Stimulated activated CD4-positive, alpha-beta T cell treated with anti-CD3 and anti-CD28 coated beads, Interleukin-12 subunit alpha, Interleukin-12 subunit beta, amount 100 ng/mL, for 24 hours (primary cell): Measurements from ENCODE around the gene APPL1.
"Not testable (repeated sequence)": the region's sequence is repeated elsewhere in the genome, so short reads cannot be mapped to it uniquely, and the experiment has no call there.

ENCODE experiments used
- DNase-seq, 2 experiments: peaks; one replicate each; pipeline ENCODE4 v3.0.0-alpha.2; 2020; ENCODE audit warnings: low read depth in 2 of 2

The APPL1 gene

DNA sequence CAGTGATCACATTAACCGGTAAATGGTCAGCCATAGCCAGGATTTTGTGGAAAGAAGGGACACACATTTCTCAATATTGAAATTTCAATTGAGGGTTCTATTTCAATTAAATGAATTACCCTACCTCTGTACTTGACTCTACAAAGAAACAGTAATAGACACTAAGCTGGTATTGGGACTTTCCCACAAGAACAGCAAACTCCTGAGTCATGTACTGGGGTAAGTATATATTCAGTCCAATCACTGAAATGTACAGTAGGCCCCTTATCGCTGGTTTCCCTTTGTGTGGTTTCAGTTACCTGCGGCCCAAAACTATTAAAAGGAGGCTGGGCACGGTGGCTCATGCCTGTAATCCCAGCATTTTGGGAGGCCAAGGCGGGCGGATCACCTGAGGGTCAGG, 47.3 kb downstream of the APPL1 start:
- no peak for DNase-seq

DNA sequence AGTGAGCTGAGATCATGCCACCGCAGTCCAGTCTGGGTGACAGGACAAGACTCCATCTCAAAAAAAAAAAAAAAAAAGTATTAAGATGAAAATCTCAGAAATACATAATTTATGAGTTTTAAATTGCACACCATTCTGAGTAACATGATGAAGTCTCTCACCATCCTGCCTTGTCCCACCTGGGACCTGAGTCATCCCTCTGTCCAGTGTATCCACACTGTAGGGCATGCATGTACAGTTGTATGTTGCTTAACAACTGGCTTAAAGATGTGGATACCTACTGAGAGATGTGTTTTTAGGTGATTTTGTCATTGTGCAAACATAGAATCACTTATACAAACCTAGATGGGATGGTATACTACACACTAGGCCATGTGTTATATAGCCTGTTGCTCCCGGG, 47.9 kb downstream of the APPL1 start:
- DNase-seq, result no peak

DNA sequence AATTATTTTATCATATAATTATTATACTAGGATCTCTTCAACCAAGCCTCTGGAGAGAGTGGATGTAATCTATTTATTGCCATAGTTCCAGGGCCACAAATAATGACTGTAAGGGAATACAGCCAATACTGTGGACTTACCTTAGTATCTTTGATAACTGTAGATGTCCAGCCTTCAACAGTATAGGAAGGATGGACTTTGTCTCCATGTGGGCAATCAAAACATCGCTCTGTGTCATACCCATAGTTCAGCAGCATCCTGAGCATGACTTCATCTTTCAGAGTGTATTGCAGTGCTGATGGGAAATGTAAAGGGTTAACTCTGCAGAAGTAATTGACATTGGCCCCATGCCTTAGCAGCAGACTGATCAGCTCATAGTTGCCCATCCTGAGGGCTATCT, 50.7 kb downstream of the APPL1 start:
- no peak for DNase-seq

DNA sequence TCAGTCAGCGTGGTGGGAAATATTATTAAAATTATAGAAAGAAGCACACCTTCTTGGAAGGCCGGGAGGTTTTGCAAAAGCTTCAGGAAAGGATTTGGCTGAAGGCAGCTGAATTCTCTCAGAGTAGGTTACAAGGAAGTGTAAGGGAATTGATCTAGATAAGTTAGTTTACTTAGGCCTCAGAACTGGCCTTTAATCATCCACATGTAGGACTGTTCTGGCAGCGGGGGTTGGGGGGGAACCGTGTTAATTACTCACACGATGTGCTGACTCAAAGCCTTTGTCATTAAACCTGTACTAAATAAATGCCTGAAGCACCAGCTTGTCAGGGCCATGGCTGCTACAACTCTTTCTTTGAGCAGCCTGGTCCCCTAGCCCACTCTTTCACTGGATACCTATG, 52.2 kb downstream of the APPL1 start:
- DNase-seq, result no peak

DNA sequence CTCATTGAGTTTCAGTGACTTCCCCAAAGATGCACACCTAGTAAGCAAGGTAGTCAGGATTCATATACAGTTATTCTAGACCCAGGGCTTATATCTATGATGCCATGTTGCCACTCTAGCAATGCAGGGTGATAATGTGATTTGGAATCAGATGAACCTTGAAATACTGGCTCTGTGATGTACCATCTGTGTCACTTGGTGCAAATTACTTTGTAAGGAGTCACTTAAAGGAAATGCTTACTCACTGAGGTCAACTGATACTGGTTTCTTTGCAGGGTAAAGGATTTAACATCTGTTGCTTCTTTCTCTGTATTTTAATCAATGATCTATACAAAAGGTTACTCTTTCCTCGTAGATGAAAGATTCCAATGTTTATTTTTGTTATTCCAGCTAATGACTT, 54.2 kb downstream of the APPL1 start:
- no peak for DNase-seq

DNA sequence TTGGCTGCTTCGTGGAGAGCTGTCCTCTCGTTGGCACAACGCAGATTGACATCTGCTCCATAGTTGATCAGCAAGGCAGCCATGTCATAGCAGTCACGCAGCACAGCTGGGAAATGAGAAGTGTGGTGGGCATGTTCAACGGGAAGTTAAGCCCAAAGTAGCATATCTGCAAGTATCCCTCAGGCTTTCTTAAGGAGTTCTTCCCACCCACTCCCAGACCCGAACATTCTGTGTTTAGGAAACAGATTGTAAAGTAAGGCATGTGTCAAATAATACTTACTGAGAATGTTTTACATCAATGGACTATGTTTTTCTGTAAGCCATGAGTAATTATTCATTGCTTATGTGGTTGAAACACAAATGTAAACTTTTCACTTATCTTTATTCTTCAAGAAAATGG, 55.8 kb downstream of the APPL1 start:
- no peak for DNase-seq

DNA sequence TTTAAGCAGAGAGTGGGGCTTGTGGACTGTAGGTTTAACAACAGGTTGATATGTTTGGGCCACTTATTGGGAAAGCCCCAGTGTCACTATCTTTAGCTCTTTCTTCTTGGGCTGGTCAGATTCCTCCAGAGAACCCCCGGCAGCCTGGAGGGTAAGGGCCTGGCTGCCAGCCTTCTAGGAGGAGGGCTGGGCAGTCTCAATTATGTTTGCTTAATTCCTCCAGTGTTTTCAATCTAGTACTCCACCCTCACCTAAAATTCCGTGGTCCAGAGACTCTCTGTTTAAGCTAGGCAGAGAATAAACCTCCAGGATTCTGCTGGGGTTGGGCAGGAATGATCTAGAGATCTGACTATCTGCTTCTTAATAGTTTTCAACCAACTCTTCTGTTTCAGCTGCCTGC, 59.7 kb downstream of the APPL1 start:
- no peak for DNase-seq

DNA sequence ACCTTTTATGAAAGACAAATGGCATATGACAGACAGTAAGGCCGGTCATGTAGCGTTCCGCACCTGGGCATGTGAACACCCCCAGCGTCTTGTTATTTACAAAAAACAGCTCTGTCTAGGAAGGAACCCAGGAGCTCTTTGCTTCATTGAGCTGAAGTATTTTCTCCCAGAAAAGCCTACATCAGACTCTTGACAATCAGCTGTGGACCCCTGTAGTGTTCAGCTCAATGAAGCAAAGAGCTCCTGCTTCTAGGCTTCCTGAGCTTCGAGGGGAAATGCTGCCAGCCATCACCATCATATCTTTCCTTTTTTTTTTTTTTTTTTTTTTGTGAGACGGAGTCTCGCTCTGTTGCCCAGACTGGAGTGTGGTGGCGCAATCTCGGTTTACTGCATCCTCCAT, 60.9 kb downstream of the APPL1 start:
- DNase-seq, result no peak

DNA sequence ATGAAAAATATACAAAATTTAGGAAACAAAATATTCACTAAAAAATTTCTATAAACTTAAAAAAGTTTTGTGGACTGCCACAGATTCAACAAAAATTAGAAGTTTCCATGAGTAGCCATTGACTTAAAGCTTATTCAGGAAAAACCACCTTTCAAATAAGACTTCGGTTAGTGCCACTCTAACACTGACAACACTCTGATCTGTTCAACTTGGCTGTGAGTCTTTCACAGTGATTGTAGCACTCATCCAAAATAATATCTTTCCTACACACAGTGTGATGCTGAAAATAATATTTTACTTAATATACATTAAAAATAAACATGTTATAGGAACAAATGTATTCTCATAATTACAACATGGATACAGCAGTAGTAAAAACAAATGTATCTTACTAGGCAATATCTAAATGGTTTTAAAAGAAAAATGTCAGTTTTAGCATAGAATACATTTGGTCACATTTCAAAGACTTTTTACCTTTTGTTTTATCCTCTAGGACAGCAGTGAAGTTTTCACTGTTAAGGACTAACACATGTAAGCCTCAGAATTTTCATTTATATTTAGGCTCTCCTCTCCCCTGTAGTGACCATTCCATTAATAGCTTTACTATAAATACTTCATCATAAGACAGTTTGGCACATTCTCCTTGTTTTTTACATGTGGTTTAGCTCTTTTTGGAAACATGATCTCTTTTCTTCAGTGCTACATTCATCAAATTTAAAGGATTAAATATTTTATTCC, 64.8 kb downstream of the APPL1 start, which contains the start of gene ASB14:
TSS of gene ASB14 (minus strand) at position 527 of the 738 bp plus-strand sequence. CDS start 652 bp downstream, outside the sequence.
- DNase-seq, result no peak

DNA sequence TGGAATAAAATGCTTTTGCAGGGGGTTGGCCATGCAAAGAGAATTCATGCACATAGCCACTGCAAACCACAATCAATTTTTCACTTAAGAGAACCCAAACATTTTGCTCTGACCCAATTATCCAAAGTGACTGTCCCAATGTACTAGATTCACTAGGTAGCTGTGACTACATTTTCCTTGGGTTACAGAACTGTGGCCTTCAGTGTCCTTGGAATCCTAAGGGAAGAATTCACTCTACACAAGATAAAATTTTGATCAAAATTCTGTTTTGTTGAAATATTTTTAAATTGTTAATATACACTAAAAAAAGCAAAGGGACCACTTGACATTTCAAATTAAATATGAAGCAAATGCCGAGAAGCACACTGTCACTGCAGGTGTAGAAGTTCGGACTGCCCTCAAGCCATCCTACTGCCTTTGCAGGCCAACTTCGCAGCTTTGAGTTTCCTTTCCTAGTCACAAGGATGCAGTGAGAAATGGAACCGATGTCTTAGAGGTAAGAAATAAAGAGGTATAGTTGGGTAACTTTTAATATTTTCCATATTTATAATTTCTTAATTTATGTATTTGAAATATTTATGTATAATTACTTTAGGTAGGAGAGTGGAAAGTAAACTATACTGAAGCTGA, 65.5 kb downstream of the APPL1 start:
- DNase-seq, result no peak

DNA sequence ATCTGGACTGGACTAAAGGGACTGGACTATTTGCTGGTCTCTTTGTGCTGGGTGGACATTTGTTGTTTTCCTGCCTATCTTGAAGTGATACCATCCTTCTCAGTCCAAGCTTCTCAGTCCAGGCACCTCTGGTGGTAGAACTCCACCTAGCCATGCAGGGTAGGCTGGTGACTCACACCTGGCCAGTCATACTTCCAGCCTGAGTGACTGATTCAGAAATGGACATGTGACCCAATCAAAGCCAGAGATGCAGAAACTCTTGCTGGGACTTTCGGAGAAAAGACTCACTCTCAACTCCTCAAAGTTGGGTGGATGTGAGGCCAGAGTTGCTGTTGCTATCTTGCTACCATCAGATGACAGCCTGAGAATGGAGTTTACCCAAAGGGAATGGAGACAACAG, 70.5 kb downstream of the APPL1 start:
- DNase-seq, result no peak

DNA sequence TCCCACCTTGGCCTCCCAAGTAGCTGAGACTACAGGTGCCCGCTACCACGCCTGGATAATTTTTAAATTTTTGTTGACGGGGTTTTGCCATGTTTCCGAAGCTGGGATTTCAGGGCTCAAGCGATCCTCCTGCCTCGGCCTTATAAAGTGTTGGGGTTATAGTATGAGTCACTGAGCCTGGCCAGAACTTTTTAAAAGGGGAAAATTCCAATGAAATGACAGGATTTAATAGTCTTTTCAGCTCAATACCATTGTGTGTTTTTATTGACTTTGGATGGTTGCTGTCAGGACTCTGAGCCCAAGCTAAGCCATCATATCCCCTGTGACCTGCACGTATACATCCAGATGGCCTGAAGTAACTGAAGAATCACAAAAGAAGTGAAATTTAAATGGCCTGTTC, 76.0 kb downstream of the APPL1 start:
- not testable (repeated sequence) for DNase-seq

DNA sequence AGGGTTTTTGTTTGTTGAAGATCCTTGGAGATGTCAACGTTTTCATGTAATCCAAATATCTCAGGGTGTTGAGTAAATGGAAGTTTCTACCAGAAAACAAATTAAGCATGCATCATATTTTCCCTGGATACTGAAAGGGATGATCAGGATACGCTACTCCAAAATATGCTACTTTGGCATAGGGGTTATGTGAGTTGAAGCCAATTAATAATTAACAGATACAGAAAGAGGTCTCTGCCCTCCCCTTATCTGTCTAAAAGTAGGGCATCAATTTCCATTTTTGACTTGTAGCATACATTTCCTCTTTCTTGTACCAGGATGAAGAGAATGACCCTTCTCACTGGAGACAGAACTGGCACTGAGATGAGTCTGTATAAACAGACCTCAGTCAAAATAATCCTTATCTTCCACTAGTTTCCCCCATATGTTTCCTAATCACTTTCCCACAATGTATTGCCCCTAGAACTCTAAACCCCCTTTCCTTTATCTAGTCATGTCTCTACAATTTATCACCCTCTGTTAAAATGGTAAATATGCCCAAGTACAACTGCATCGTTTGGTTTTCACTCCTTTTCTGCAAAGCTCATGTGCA, 82.3 kb downstream of the APPL1 start:
- DNase-seq, result no peak

DNA sequence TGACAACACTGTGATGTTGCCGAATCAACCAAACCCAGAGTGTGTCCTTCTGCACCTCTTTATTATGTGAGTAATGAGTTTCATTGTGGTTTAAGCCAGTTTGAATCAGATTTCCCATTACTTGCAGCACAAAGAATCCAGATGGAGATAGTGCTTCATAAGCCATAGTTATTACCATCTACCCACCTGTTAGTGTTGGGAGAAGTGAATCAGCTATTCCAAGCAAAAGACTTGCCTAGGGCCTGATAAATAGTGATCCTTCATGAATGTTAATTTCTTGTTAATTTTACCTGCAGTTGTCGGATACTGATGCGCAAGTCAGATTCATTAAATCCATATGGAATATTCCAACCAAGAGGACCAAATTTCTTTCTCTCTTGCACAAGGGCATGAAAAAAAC, 86.7 kb downstream of the APPL1 start:
- DNase-seq, result no peak
